ENCODE data around the gene CPB2.

Gene CPB2

GRCh38 chr13:46008631-46009030, 96.2 kb downstream of the CPB2 start:
- in situ Hi-C loops (cut with HindIII; ENCODE audit: low pct_ligation_motif_present, low sequenced_read_pairs), result no loop called here
- Histone ChIP-seq H3K4me3 (ENCODE audit: low read depth, low read length) (no peak overlapping the region), H3K36me3 (replicated peaks) (peaks cover 3% of the 10 kb centered on the region), H3K27me3 (replicated peaks) (no peaks in the 10 kb centered on the region), H3K27ac (no peak overlapping the region)
- DNase-seq, result no peak
- no peak for TF ChIP-seq CTCF (IDR thresholded peaks at IDR 0.05; ENCODE audit: low read depth, low read length, missing control alignments)

- H3K27ac ChIP-seq, result no peak overlapping the region
- TF ChIP-seq CTCF (IDR thresholded peaks at IDR 0.05; ENCODE audit: low read depth, low read length, missing control alignments), result no peak
- no peaks in the 10 kb centered on the region for H3K27me3 ChIP-seq (replicated peaks)
- in situ Hi-C loops (cut with HindIII; ENCODE audit: low pct_ligation_motif_present, low sequenced_read_pairs), result no loop called here
- no peak overlapping the region for H3K4me3 ChIP-seq (ENCODE audit: low read depth, low read length)
- peaks cover 6% of the 10 kb centered on the region for H3K36me3 ChIP-seq (replicated peaks)
- no peak for DNase-seq
Observed at GRCh38 chr13:46006688-46007452, 98.0 kb downstream of the CPB2 start.

GRCh38 chr13:46004491-46004890, 100.3 kb downstream of the CPB2 start:
- no peak for DNase-seq
- TF ChIP-seq CTCF (IDR thresholded peaks at IDR 0.05; ENCODE audit: low read depth, low read length, missing control alignments), result no peak
- H3K27me3 ChIP-seq (replicated peaks), result no peaks in the 10 kb centered on the region
- in situ Hi-C loops (cut with HindIII; ENCODE audit: low pct_ligation_motif_present, low sequenced_read_pairs), result no loop called here
- H3K27ac ChIP-seq, result no peak overlapping the region
- H3K36me3 ChIP-seq (replicated peaks), result peaks cover 14% of the 10 kb centered on the region
- no peak overlapping the region for H3K4me3 ChIP-seq (ENCODE audit: low read depth, low read length)
